ENCODE data around the gene TRERF1. TPM values are rescaled to one million over a fixed set of nuclear protein-coding genes. Genes with fewer than 3 reads are reported as not detected.
"Not testable (repeated sequence)": the region's sequence is repeated elsewhere in the genome, so short reads cannot be mapped to it uniquely, and the experiment has no call there.

Gene TRERF1
- total and polyA plus RNA-seq, 2 of the 8 experiments (the other 6 are each of a cell fraction or from before 2014, with no cell fraction given): 10.8 to 21.5 TPM

DNA sequence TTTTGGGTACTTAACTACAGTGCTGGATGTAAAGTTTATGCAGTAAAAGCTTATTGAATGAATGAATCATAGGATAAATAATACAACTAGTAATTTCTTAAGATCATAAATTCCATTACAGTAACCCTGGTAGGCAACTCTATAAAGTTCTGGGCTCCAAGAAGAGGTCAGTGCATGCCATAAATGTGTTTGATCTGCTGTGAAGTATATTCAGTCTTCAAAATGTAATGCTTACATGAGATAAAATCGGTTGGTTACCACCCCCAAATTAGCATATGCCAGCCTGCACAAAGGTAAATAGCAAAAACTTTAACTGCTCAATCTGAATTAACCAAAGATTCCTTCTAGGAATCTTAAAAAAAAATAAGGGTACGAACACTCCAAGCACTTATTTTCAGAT, 244.2 kb downstream of the TRERF1 start:
- POLR2A ChIA-PET (ENCODE audit: partially characterized antibody); CTCF ChIA-PET (ENCODE audit: partially characterized antibody); H3K14ac ChIP-seq (ENCODE audit: insufficient read length); H2BK20ac ChIP-seq (ENCODE audit: low read length); H2BK12ac ChIP-seq (ENCODE audit: low read depth, low read length); H3K79me2 ChIP-seq (ENCODE audit: control insufficient read depth in 1 of 2, insufficient read depth in 2 of 2, low read length in 2 of 2); H3K4me3 ChIP-seq (ENCODE audit: extremely low read depth in 1 of 4, insufficient read depth in 2 of 4, low read depth in 3 of 4, low read length in 4 of 4); FAIRE-seq; H4K20me1 ChIP-seq (replicated peaks in 1 of 2; ENCODE audit: control insufficient read depth in 1 of 2, insufficient read depth in 2 of 2, low read length in 2 of 2); H2AK5ac ChIP-seq (ENCODE audit: low read depth, low read length); H3K27me3 ChIP-seq (replicated peaks in 1 of 4; ENCODE audit: control insufficient read depth in 3 of 4, extremely low read depth in 1 of 4, insufficient read depth in 3 of 4, low read length in 3 of 4); H3K23ac ChIP-seq (ENCODE audit: insufficient read length); H4K91ac ChIP-seq (replicated peaks; ENCODE audit: insufficient read length, low read length); H3K18ac ChIP-seq (ENCODE audit: extremely low read depth, low read length); H3K27ac ChIP-seq (ENCODE audit: low read depth, low read length); H4K5ac ChIP-seq (ENCODE audit: insufficient read length, low read depth, low read length); H2BK15ac ChIP-seq (ENCODE audit: low read length); H3K23me2 ChIP-seq (ENCODE audit: low read depth, low read length); H3K56ac ChIP-seq (replicated peaks; ENCODE audit: insufficient read length, low read depth, low read length); H3K9me3 ChIP-seq (ENCODE audit: insufficient read depth in 2 of 2, low read depth in 1 of 2, low read length in 1 of 2); H3K4me2 ChIP-seq (ENCODE audit: insufficient read depth in 1 of 2, low read depth in 2 of 2, low read length in 2 of 2); H3K9ac ChIP-seq (replicated peaks in 1 of 4; ENCODE audit: extremely low read depth in 1 of 4, low read depth in 3 of 4, low read length in 3 of 4); H3K79me1 ChIP-seq (ENCODE audit: low read depth, low read length); H3K4me1 ChIP-seq (replicated peaks in 1 of 4; ENCODE audit: control insufficient read depth in 3 of 4, insufficient read depth in 4 of 4, low read length in 3 of 4); H2BK120ac ChIP-seq (replicated peaks; ENCODE audit: low read depth, low read length); H2BK5ac ChIP-seq (ENCODE audit: low read depth, low read length); H2AFZ ChIP-seq (ENCODE audit: low read length); H3K4ac ChIP-seq (replicated peaks; ENCODE audit: insufficient read length, low read depth, low read length); H4K8ac ChIP-seq (ENCODE audit: extremely low read depth, insufficient read depth, low read length); DNase-seq (ENCODE audit: low read depth in 1 of 2, low spot score in 2 of 2): not testable (repeated sequence)
- peaks cover 13 to 50% (median 34%) of the 10 kb centered on the region in 4 experiments; a peak in 7 of 8 replicates for H3K36me3 ChIP-seq (ENCODE audit: control insufficient read depth in 2 of 4, insufficient read depth in 4 of 4, low read length in 3 of 4)
- 95% methylated on average over 2 of the region's 2 CpGs; no CpG with 5 or more reads in 1 of the 2 experiments for WGBS, 2 experiments (ENCODE audit: extremely low coverage in 1 of 2, insufficient coverage in 1 of 2, insufficient read length in 1 of 2, insufficient replicate concordance in 2 of 2, low coverage in 1 of 2, low lambda C conversion rate in 2 of 2, missing lambda C conversion rate in 1 of 2)

Data from H1 (cell line).